T-cell (primary cell): ENCODE data around the gene B3GALT5. TPM values are rescaled to one million over a fixed set of nuclear protein-coding genes. Genes with fewer than 3 reads are reported as not detected.

Source experiments
- ATAC-seq, 4 experiments: fragments of 200-7000 bp in 3 of 4; fragments of 150-1000 bp in 1 of 4; cut with Tn5 transposase; replicated peaks in 1 of 4; 1 replicate in 3 of 4; 2 replicates in 1 of 4; pipeline ENCODE4 v1.10.0; 2021; ENCODE audit warnings: moderate library complexity in 3 of 4, mild to moderate bottlenecking in 2 of 4, moderate number of reproducible peaks in 1 of 4
- CTCF ChIA-PET, 2 donors: fragments of 300-600 bp; sonication (Branson Sonifier 250); formaldehyde crosslinking; loops; one replicate each; lab custom pipeline; 2022; ENCODE audit warnings: antibody characterized with exemption in 2 of 2; lab: Charles Lee
- POLR2A ChIA-PET, 2 donors: fragments of 300-600 bp; sonication (Branson Sonifier 250); formaldehyde crosslinking; loops; one replicate each; lab custom pipeline; 2022; ENCODE audit warnings: antibody characterized with exemption in 2 of 2; lab: Charles Lee
- DNase-seq, 35 experiments: peaks; one replicate each; pipeline versions ENCODE4 v3.0.0 to v3.0.0-alpha.2; 2013 to 2023
- H3K27ac ChIP-seq: one replicate; pipeline ENCODE4 v1.5.1; 2013; ENCODE audit warnings: low read length
- H3K27me3 ChIP-seq, 2 experiments: replicated peaks in 1 of 2; 1 replicate in 1 of 2; 2 replicates in 1 of 2; pipeline versions ENCODE4 v1.6.1 to v1.7.0; 2013; ENCODE audit warnings: low read length in 1 of 2, mixed read lengths in 1 of 2; ENCODE audit not compliant: control insufficient read depth in 2 of 2, insufficient read depth in 2 of 2; ENCODE audit errors: extremely low read depth in 1 of 2
- H3K36me3 ChIP-seq, 2 donors: 1 replicate in 1 of 2; 2 replicates in 1 of 2; pipeline versions ENCODE4 v1.6.1 to v1.7.0; 2013; ENCODE audit warnings: low read length in 1 of 2; ENCODE audit not compliant: control insufficient read depth in 2 of 2, insufficient read depth in 1 of 2; ENCODE audit errors: extremely low read depth in 1 of 2
- H3K4me1 ChIP-seq, 2 experiments: 1 replicate in 1 of 2; 2 replicates in 1 of 2; pipeline versions ENCODE4 v1.6.1 to v1.7.0; 2013; ENCODE audit warnings: low read length in 2 of 2, mixed read lengths in 1 of 2; ENCODE audit not compliant: insufficient read depth in 2 of 2, control insufficient read depth in 1 of 2; ENCODE audit errors: extremely low read depth in 1 of 2
- H3K4me3 ChIP-seq, 2 donors: 1 replicate in 1 of 2; 2 replicates in 1 of 2; pipeline versions ENCODE4 v1.5.1 to v1.7.0; 2013; ENCODE audit warnings: mild to moderate bottlenecking in 2 of 2, low read length in 1 of 2, moderate library complexity in 1 of 2; ENCODE audit not compliant: control insufficient read depth in 1 of 2; ENCODE audit errors: extremely low read depth in 1 of 2
- H3K9me3 ChIP-seq: 2 replicates; pipeline ENCODE4 v1.7.0; 2013
- H3K27ac Mint-ChIP-seq, 2 donors: one replicate each; pipeline ENCODE4 v1.8.0; 2020 to 2021; ENCODE audit warnings: mild to moderate bottlenecking in 2 of 2, mixed read lengths in 2 of 2
- H3K27me3 Mint-ChIP-seq, 2 donors: one replicate each; pipeline ENCODE4 v1.8.0; 2021 to 2022; ENCODE audit warnings: mixed read lengths in 2 of 2
- H3K36me3 Mint-ChIP-seq: one replicate; pipeline ENCODE4 v1.8.0; 2021; ENCODE audit warnings: mixed read lengths
- H3K4me1 Mint-ChIP-seq, 3 donors: one replicate each; pipeline ENCODE4 v1.8.0; 2020 to 2022; ENCODE audit warnings: mixed read lengths in 3 of 3, mild to moderate bottlenecking in 1 of 3
- H3K4me3 Mint-ChIP-seq, 3 donors: one replicate each; pipeline ENCODE4 v1.8.0; 2020 to 2022; ENCODE audit warnings: mild to moderate bottlenecking in 3 of 3, mixed read lengths in 3 of 3, moderate library complexity in 3 of 3
- H3K9me3 Mint-ChIP-seq, 3 donors: one replicate each; pipeline ENCODE4 v1.8.0; 2020 to 2022; ENCODE audit warnings: mixed read lengths in 3 of 3
- WGBS: methylation state at CpG from one replicate; pipeline ENCODE4 v1.1.5; 2013; ENCODE audit warnings: missing lambda C conversion rate; ENCODE audit not compliant: insufficient coverage; 5-methylcytosine and 5-hydroxymethylcytosine counted together
- total RNA-seq, 35 experiments: library from RNA in 6 of 35; stranded (reverse) in 6 of 35; fragments of 120-200 nt in 1 of 35; gene quantifications; one replicate each; pipeline versions ENCODE4 v1.2.1 to v1.2.4 and lab custom pipeline; 2013 to 2026

Gene B3GALT5
- total RNA-seq, 5 donors from 2014 or later (not counting 1 experiment from before 2014, with no cell fraction given), result 0.03 to 0.09 (median 0.06) TPM; not detected in 2

- Mint-ChIP-seq H3K9me3 (peaks cover 4 to 12% (median 9%) of the 10 kb centered on the region in 3 donors), H3K27me3 (peaks cover 0 to 7% of the 10 kb centered on the region in 2 donors), H3K36me3 (no peaks in the 10 kb centered on the region), H3K4me3 (no peak overlapping the region), H3K27ac (no peak overlapping the region), H3K4me1 (no peaks in the 10 kb centered on the region)
- ChIA-PET POLR2A (interaction anchor here in 1 of 2 donors (0.7 kb wide), 1 partner anchor 397 kb away, joined by 3 read pairs; no protein-coding TSS in a partner anchor), CTCF (no interaction called here)
- no peaks in the 10 kb centered on the region for H3K4me1 ChIP-seq
- H3K4me3 ChIP-seq, result no peak overlapping the region
- no peak overlapping the region for H3K27ac ChIP-seq
- ATAC-seq (no peak), DNase-seq (no peak)
- H3K9me3 ChIP-seq, result no peaks in the 10 kb centered on the region
- H3K36me3 ChIP-seq, result no peaks in the 10 kb centered on the region
- no CpG with 5 or more reads among the region's 4 CpGs for WGBS
- H3K27me3 ChIP-seq, result peaks cover 0 to 2% of the 10 kb centered on the region in 2 experiments
Measured at GRCh38 chr21:39587376-39587775, 25.4 kb upstream of the B3GALT5 start.

DNA sequence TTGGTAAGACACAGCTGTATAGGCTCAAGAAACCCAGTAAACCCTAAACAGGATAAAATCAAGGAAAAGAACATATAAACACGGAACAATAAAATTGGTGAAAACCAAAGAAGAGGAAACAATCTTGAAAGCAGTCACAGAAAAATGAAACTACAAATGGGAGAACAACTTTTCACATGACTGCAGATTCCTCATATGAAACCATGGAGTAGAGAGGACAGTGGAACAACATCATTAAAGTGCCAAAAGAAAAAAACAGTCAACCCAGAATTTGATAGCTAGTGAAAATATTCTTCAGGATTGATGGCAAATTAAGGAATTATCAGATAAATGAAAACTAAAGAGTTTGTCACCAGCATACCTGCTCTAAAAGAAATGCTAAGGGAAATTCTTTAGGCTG is 23.9 kb upstream of the B3GALT5 start:
- Histone ChIP-seq H3K27me3 (peaks cover 0 to 2% of the 10 kb centered on the region in 2 experiments), H3K27ac (no peak overlapping the region), H3K4me3 (no peak overlapping the region), H3K36me3 (no peaks in the 10 kb centered on the region), H3K4me1 (no peaks in the 10 kb centered on the region), H3K9me3 (no peaks in the 10 kb centered on the region)
- peaks cover 4 to 12% (median 9%) of the 10 kb centered on the region in 3 donors for H3K9me3 Mint-ChIP-seq
- H3K27ac Mint-ChIP-seq, result no peak overlapping the region
- DNase-seq, result no peak
- CTCF ChIA-PET, result no interaction called here
- H3K36me3 Mint-ChIP-seq, result no peaks in the 10 kb centered on the region
- no peak overlapping the region for H3K4me3 Mint-ChIP-seq
- no peak for ATAC-seq
- no CpG with 5 or more reads among the region's 1 CpG for WGBS
- H3K4me1 Mint-ChIP-seq, result no peaks in the 10 kb centered on the region
- peaks cover 0 to 4% of the 10 kb centered on the region in 2 donors for H3K27me3 Mint-ChIP-seq
- POLR2A ChIA-PET, result no interaction called here

DNA sequence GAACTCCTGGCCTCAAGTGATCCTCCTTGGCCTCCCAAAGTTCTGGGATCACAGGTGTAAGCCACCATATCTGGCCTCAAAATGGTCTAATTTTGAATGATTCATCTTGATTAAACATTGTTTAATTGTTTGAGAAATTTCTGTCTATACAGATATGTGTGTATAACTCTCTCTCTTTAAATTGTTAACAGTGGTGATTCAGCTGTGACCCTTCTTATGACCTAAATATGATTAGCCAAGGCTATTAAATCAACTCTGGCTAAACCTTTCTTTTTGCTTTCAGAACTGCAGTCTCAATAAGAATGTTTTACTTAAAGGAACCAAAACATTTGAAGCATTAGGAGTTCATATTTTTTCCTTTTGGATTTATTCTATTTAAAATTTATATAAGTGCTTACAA is 19.2 kb upstream of the B3GALT5 start:
- no peak overlapping the region for H3K27ac Mint-ChIP-seq
- peaks cover 0 to 11% (median 7%) of the 10 kb centered on the region in 3 donors for H3K9me3 Mint-ChIP-seq
- no peaks in the 10 kb centered on the region for H3K4me1 Mint-ChIP-seq
- POLR2A ChIA-PET, result no interaction called here
- Histone ChIP-seq H3K27ac (no peak overlapping the region), H3K36me3 (no peaks in the 10 kb centered on the region), H3K4me1 (no peaks in the 10 kb centered on the region), H3K4me3 (no peak overlapping the region), H3K9me3 (no peaks in the 10 kb centered on the region), H3K27me3 (peaks cover 0 to 2% of the 10 kb centered on the region in 2 experiments)
- no peak for ATAC-seq
- H3K27me3 Mint-ChIP-seq, result peaks cover 0 to 8% of the 10 kb centered on the region in 2 donors
- no peak for DNase-seq
- CTCF ChIA-PET, result interaction anchor here in 1 of 2 donors (0.6 kb wide), 1 partner anchor 1343 kb away, joined by 3 read pairs; no protein-coding TSS in a partner anchor
- H3K36me3 Mint-ChIP-seq, result no peaks in the 10 kb centered on the region
- H3K4me3 Mint-ChIP-seq, result no peak overlapping the region

DNA sequence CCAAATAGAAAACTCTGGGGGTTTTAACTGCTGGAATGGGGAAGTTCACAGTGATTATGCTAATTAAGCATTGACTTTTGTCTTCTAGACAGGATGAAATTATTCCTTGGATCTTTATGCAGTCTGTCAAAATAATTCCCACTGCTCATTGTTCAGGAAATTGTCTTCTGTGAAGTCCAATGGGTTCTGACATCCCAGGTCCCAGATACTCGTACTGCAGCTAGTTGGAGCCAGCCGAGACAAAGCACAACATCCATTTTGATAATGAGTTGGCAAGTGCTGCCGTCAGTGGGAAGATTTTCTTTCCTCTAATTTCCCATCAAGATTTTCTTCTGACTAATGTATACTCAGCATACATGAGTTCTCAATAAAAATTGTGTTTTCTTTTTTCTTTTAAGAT is 17.3 kb upstream of the B3GALT5 start:
- Mint-ChIP-seq H3K9me3 (peaks cover 0 to 7% (median 4%) of the 10 kb centered on the region in 3 donors), H3K27me3 (peaks cover 0 to 4% of the 10 kb centered on the region in 2 donors), H3K4me1 (no peaks in the 10 kb centered on the region), H3K4me3 (no peak overlapping the region), H3K36me3 (no peaks in the 10 kb centered on the region), H3K27ac (no peak overlapping the region)
- H3K9me3 ChIP-seq, result no peaks in the 10 kb centered on the region
- no CpG with 5 or more reads among the region's 3 CpGs for WGBS
- no peaks in the 10 kb centered on the region for H3K36me3 ChIP-seq
- H3K4me1 ChIP-seq, result no peaks in the 10 kb centered on the region
- peaks cover 0 to 4% of the 10 kb centered on the region in 2 experiments for H3K27me3 ChIP-seq
- CTCF ChIA-PET, result no interaction called here
- DNase-seq (no peak), ATAC-seq (no peak)
- H3K27ac ChIP-seq, result no peak overlapping the region
- POLR2A ChIA-PET, result no interaction called here
- no peak overlapping the region for H3K4me3 ChIP-seq

DNA sequence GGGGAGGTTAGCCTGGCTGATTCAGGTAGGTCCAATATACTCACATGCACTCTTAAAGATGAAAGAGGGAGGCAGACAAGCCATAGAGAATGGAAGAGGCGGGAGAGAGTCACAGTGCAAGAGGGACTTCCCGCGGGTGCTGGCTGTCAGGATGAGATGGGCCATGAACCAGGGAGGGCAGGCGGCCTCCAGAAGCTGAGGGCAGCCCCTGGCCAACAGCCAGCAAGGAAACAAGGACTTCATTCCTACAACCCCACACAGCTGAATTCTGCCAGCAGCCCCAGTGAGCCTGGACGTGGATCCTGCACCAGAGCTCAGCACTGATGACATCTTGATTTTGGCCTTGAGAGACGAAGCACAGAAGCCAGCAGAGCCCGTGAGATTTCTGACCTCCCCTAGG is 15.1 kb upstream of the B3GALT5 start:
- POLR2A ChIA-PET, result no interaction called here

DNA sequence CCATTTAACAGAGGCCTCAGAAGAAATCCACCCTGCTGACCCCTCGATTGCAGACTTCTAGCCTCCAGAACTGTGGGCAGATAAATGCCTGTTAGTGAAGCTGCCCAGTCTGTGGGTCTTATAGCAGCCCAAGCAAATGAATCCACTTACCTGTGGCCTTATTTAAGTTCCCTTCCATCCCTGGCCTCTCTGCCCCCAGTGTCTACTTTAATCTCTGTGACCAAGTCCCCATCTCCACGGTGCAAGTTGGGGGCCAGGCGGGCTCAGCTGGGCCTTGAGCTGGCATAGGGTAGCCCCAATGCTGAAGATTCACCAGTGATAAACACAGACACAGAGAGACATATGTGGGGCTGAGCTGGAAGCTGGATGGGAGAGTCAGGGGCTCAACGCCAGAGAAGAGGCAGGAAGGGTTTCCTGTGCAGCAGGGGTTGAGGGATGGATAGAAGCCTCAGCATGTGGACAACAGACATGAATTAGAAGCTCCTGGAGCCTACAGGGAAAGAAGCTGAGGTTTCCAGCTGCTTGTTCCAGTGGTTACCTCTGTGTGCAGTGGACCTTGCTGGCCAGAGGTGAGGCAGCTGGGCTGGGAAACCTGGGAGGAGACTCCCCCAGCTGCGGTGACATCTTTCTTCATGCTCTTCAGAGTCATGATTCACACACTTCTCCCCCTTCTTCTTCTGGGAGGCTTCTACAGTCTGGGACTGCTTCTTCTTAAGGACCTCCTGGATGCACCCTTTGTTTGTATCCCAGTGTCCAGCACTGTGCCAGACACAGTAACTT is 13.4 kb upstream of the B3GALT5 start:
- Mint-ChIP-seq H3K4me1 (no peaks in the 10 kb centered on the region), H3K9me3 (peaks cover 0 to 7% (median 4%) of the 10 kb centered on the region in 3 donors), H3K4me3 (no peak overlapping the region), H3K27ac (no peak overlapping the region), H3K27me3 (peaks cover 3 to 7% of the 10 kb centered on the region in 2 donors), H3K36me3 (no peaks in the 10 kb centered on the region)
- H3K27ac ChIP-seq, result no peak overlapping the region
- WGBS, result 79% methylated on average over 4 of the region's 5 CpGs
- H3K9me3 ChIP-seq, result no peaks in the 10 kb centered on the region
- no peaks in the 10 kb centered on the region for H3K36me3 ChIP-seq
- ChIA-PET POLR2A (no interaction called here), CTCF (interaction anchor here in 1 of 2 donors (0.6 kb wide), 1 partner anchor 889 kb away, joined by 9 read pairs; no protein-coding TSS in a partner anchor)
- DNase-seq, result no peak
- peaks cover 0 to 10% of the 10 kb centered on the region in 2 experiments for H3K27me3 ChIP-seq
- no peaks in the 10 kb centered on the region for H3K4me1 ChIP-seq
- peak in 1 of 4 experiments; percentile 23 for ATAC-seq
- no peak overlapping the region for H3K4me3 ChIP-seq

More for the DNA sequence above, 15.1 kb upstream of the B3GALT5 start:
- ATAC-seq (no peak), DNase-seq (no peak)
- H3K4me1 ChIP-seq, result no peaks in the 10 kb centered on the region
- peaks cover 0 to 10% of the 10 kb centered on the region in 2 experiments for H3K27me3 ChIP-seq
- no peaks in the 10 kb centered on the region for H3K36me3 Mint-ChIP-seq
- H3K36me3 ChIP-seq, result no peaks in the 10 kb centered on the region
- no peaks in the 10 kb centered on the region for H3K4me1 Mint-ChIP-seq
- no peak overlapping the region for H3K4me3 ChIP-seq
- no peak overlapping the region for H3K27ac Mint-ChIP-seq
- H3K9me3 Mint-ChIP-seq, result peaks cover 0 to 7% (median 4%) of the 10 kb centered on the region in 3 donors
- H3K9me3 ChIP-seq, result no peaks in the 10 kb centered on the region
- WGBS, result 87% methylated on average over 3 of the region's 7 CpGs
- CTCF ChIA-PET, result no interaction called here
- H3K27ac ChIP-seq, result no peak overlapping the region
- peaks cover 3 to 7% of the 10 kb centered on the region in 2 donors for H3K27me3 Mint-ChIP-seq
- H3K4me3 Mint-ChIP-seq, result no peak overlapping the region
